ENCODE data around the gene CLHC1.
"Not testable (repeated sequence)": the region's sequence is repeated elsewhere in the genome, so short reads cannot be mapped to it uniquely, and the experiment has no call there.

CLHC1 gene

GRCh38 chr2:55204950-55205349, 27.1 kb downstream of the CLHC1 start:
- no peak for DNase-seq (ENCODE audit: low read depth)
- TF ChIP-seq, protein P1, sequence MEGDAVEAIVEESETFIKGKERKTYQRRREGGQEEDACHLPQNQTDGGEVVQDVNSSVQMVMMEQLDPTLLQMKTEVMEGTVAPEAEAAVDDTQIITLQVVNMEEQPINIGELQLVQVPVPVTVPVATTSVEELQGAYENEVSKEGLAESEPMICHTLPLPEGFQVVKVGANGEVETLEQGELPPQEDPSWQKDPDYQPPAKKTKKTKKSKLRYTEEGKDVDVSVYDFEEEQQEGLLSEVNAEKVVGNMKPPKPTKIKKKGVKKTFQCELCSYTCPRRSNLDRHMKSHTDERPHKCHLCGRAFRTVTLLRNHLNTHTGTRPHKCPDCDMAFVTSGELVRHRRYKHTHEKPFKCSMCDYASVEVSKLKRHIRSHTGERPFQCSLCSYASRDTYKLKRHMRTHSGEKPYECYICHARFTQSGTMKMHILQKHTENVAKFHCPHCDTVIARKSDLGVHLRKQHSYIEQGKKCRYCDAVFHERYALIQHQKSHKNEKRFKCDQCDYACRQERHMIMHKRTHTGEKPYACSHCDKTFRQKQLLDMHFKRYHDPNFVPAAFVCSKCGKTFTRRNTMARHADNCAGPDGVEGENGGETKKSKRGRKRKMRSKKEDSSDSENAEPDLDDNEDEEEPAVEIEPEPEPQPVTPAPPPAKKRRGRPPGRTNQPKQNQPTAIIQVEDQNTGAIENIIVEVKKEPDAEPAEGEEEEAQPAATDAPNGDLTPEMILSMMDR (IDR thresholded peaks at IDR 0.05; ENCODE audit: insufficient read depth, low read depth, low read length, missing control alignments), result no peak
- H3K4me3 ChIP-seq (ENCODE audit: low read length), result no peak overlapping the region

GRCh38 chr2:55204536-55204935, 27.6 kb downstream of the CLHC1 start:
- no peak for DNase-seq (ENCODE audit: low read depth)
- TF ChIP-seq, protein P1 (IDR thresholded peaks at IDR 0.05; ENCODE audit: insufficient read depth, low read depth, low read length, missing control alignments), result no peak
- H3K4me3 ChIP-seq (ENCODE audit: low read length), result no peak overlapping the region

DNA sequence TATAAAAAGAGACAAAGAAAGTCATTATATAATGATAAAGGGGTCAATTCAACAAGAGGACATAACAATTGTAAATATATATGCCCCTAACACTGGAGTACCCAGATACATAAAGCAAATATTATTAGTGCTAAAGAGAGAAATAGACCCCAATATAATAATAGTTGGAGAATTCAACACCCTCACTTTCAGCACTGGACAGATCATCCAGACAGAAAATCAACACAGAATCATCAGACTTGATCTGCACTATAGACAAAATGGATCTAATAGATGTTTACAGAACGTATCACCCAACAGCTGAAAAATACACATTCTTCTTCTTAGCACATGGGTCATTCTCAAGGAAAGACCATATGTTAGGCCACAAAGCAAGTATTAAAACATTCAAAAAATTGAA, 31.7 kb downstream of the CLHC1 start:
- no peak overlapping the region for H3K4me3 ChIP-seq (ENCODE audit: low read length)
- TF ChIP-seq, protein P1 (IDR thresholded peaks at IDR 0.05; ENCODE audit: insufficient read depth, low read depth, low read length, missing control alignments), result no peak
- no peak for DNase-seq (ENCODE audit: low read depth)

DNA sequence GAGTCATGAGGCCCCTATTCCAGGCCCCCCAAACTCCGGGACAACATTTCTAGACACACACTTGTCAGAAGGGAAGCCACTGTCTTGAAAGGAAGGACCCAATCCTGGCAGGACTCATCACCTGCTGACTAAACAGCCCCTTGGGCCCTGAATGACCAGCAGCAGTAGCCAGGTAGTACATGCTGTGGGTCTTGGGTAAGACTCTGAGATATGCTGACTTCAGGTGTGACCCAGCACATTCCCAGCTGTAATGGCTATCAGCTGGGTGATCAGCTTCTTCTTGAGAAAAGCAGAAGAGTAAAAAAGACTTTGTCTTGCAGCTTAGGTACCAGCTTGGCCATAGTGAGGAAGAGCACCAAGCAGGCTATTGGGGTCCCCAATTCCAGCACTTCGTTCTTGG, 35.6 kb downstream of the CLHC1 start:
- DNase-seq (ENCODE audit: low read depth), result no peak
- TF ChIP-seq, protein P1 (IDR thresholded peaks at IDR 0.05; ENCODE audit: insufficient read depth, low read depth, low read length, missing control alignments), result no peak
- no peak overlapping the region for H3K4me3 ChIP-seq (ENCODE audit: low read length)

DNA sequence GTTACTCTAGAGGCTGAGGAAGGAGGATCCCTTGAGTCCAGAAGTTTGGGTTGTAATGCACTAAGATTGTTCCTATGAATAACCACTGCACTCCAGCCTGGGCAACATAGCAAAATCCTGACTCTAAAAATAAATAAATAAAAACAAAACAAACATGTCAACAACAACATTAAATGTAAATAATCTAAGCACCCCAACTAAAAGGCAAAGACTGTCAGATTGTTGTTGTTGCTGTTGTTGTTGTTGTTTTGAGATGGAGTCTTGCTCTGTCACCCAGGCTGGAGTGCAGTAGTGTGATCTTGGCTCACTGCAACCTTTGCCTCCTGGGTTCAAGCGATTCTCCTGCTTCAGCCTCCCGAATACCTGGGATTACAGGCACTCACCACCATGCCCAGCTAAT, 40.2 kb downstream of the CLHC1 start:
- H3K4me3 ChIP-seq (ENCODE audit: low read length); DNase-seq (ENCODE audit: low read depth): not testable (repeated sequence)

GRCh38 chr2:55186837-55187236, 45.3 kb downstream of the CLHC1 start:
- DNase-seq (ENCODE audit: low read depth); H3K4me3 ChIP-seq (ENCODE audit: low read length): not testable (repeated sequence)

DNA sequence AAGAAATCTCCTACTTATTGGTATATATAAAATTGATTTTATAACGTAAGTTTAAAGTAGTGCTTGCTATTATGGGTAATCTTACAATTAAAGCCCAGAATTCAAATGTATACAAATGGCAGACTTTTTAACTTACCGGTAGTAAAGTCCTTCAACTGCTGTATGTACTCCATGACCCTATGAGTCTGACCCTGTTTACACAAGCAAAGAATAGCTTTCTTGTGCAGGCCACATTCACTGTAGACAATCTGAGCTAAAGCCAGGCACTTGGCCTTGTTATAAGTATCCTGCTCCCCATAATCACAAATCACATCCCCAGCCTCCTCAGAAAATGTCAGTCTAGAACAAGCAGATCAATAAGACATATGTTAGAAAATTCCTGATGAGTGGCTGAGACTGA, 51.7 kb downstream of the CLHC1 start:
- TF ChIP-seq, protein P1 (IDR thresholded peaks at IDR 0.05; ENCODE audit: insufficient read depth, low read depth, low read length, missing control alignments), result no peak
- no peak for DNase-seq (ENCODE audit: low read depth)

GRCh38 chr2:55176094-55176415, 56.0 kb downstream of the CLHC1 start:
- H3K4me3 ChIP-seq (ENCODE audit: low read length), result no peak overlapping the region
- no peak for DNase-seq (ENCODE audit: low read depth)
- TF ChIP-seq, protein P1 (IDR thresholded peaks at IDR 0.05; ENCODE audit: insufficient read depth, low read depth, low read length, missing control alignments), result no peak

More for the DNA sequence above, 51.7 kb downstream of the CLHC1 start:
- H3K4me3 ChIP-seq (ENCODE audit: low read length), result no peak overlapping the region

Measured in epithelial cell of esophagus (primary cell).